MM.1S (cell line): ENCODE data around the gene INPP4B.

ENCODE experiments used
- DNase-seq: peaks from one replicate; pipeline ENCODE4 v3.0.0-alpha.2; 2015
- H2AFZ ChIP-seq: fragments of 300-600 bp; sonication (generic); 2 replicates; pipeline ENCODE4 v1.6.0; 2016; ENCODE audit warnings: antibody characterized with exemption, low read length
- H3F3A ChIP-seq: fragments of 300-600 bp; sonication (generic); 2 replicates; pipeline ENCODE4 v1.6.1; 2016; ENCODE audit warnings: mild to moderate bottlenecking, antibody characterized with exemption, low read length, moderate library complexity, mixed read lengths; ENCODE audit not compliant: insufficient read depth
- H3K27ac ChIP-seq: fragments of 300-600 bp; sonication (generic); 2 replicates; pipeline ENCODE4 v1.5.1; 2016; ENCODE audit warnings: mild to moderate bottlenecking, low read length
- H3K27me3 ChIP-seq: fragments of 300-600 bp; sonication (generic); replicated peaks from 2 replicates; pipeline ENCODE4 v1.6.0; 2016; ENCODE audit warnings: low read length; ENCODE audit not compliant: insufficient read depth
- H3K36me3 ChIP-seq: fragments of 300-600 bp; sonication (generic); replicated peaks from 2 replicates; pipeline ENCODE4 v1.6.1; 2016; ENCODE audit warnings: mild to moderate bottlenecking, low read length, mixed read lengths; ENCODE audit not compliant: insufficient read depth
- H3K4me1 ChIP-seq: fragments of 300-600 bp; sonication (generic); 2 replicates; pipeline ENCODE4 v1.6.1; 2016; ENCODE audit warnings: low read length, mixed read lengths
- H3K4me2 ChIP-seq: fragments of 300-600 bp; sonication (generic); 2 replicates; pipeline ENCODE4 v1.6.0; 2016; ENCODE audit warnings: low read depth, low read length
- H3K4me3 ChIP-seq: fragments of 300-600 bp; sonication (generic); 2 replicates; pipeline ENCODE4 v1.5.1; 2016; ENCODE audit warnings: low read length, mixed read lengths
- H3K79me2 ChIP-seq: fragments of 300-600 bp; sonication (generic); 2 replicates; pipeline ENCODE4 v1.6.1; 2016; ENCODE audit warnings: mixed run types, low read length, mixed read lengths
- H3K9ac ChIP-seq: fragments of 300-600 bp; sonication (generic); 2 replicates; pipeline ENCODE4 v1.6.1; 2016; ENCODE audit warnings: low read length, mixed read lengths
- H3K9me2 ChIP-seq: fragments of 300-600 bp; sonication (generic); replicated peaks from 2 replicates; pipeline ENCODE4 v1.6.1; 2016; ENCODE audit warnings: mild to moderate bottlenecking, low read length, mixed read lengths; ENCODE audit not compliant: insufficient read depth
- H3K9me3 ChIP-seq: fragments of 300-600 bp; sonication (generic); replicated peaks from 2 replicates; pipeline ENCODE4 v1.6.1; 2016; ENCODE audit warnings: mild to moderate bottlenecking, low read length, mixed read lengths; ENCODE audit not compliant: insufficient read depth
- H4K20me1 ChIP-seq: fragments of 300-600 bp; sonication (generic); 2 replicates; pipeline ENCODE4 v1.6.1; 2016; ENCODE audit warnings: mild to moderate bottlenecking, low read length, moderate library complexity, mixed read lengths; ENCODE audit not compliant: insufficient read depth
- CTCF ChIP-seq: fragments of 300-600 bp; sonication (generic); IDR thresholded peaks from 2 replicates; pipeline ENCODE4 v1.5.1; 2016; ENCODE audit warnings: antibody characterized with exemption, low read length, mixed read lengths
- EZH2 ChIP-seq: fragments of 300-600 bp; sonication (generic); optimal IDR thresholded peaks from 2 replicates; pipeline ENCODE3; 2017; ENCODE audit warnings: low read depth, mild to moderate bottlenecking, antibody characterized with exemption, low read length, mixed read lengths
- EZH2phosphoT487 ChIP-seq: fragments of 300-600 bp; sonication (generic); IDR thresholded peaks from 2 replicates; pipeline ENCODE4 v1.6.1; 2018; ENCODE audit warnings: antibody characterized with exemption, low read length

INPP4B gene

GRCh38 chr4:142383354-142383753 lies 462.7 kb downstream of the INPP4B start:
- Histone ChIP-seq H3K9me3 (no peaks in the 10 kb centered on the region), H3K4me1 (no peaks in the 10 kb centered on the region), H3K9me2 (no peaks in the 10 kb centered on the region), H3K79me2 (no peaks in the 10 kb centered on the region), H2AFZ (no peak overlapping the region), H3K4me3 (no peak overlapping the region), H4K20me1 (no peaks in the 10 kb centered on the region), H3K9ac (no peak overlapping the region), H3K36me3 (no peaks in the 10 kb centered on the region), H3K27me3 (no peaks in the 10 kb centered on the region), H3K27ac (no peak overlapping the region), H3F3A (no peaks in the 10 kb centered on the region), H3K4me2 (no peak overlapping the region)
- DNase-seq: no peak
- TF ChIP-seq EZH2phosphoT487 (no peak), EZH2 (no peak), CTCF (no peak)

GRCh38 chr4:142380052-142380602 lies 466.0 kb downstream of the INPP4B start:
- Histone ChIP-seq H3F3A (no peaks in the 10 kb centered on the region), H3K9ac (no peak overlapping the region), H4K20me1 (no peaks in the 10 kb centered on the region), H2AFZ (no peak overlapping the region), H3K4me3 (no peak overlapping the region), H3K9me3 (no peaks in the 10 kb centered on the region), H3K36me3 (no peaks in the 10 kb centered on the region), H3K27ac (no peak overlapping the region), H3K79me2 (no peaks in the 10 kb centered on the region), H3K9me2 (no peaks in the 10 kb centered on the region), H3K27me3 (no peaks in the 10 kb centered on the region), H3K4me2 (no peak overlapping the region), H3K4me1 (no peaks in the 10 kb centered on the region)
- no peak for DNase-seq
- no peak for TF ChIP-seq EZH2
- TF ChIP-seq EZH2phosphoT487: no peak
- no peak for TF ChIP-seq CTCF

- Histone ChIP-seq H3K9me3 (no peaks in the 10 kb centered on the region), H3K36me3 (no peaks in the 10 kb centered on the region), H3K27me3 (no peaks in the 10 kb centered on the region), H3K4me3 (no peak overlapping the region), H3K79me2 (no peaks in the 10 kb centered on the region), H3K9me2 (no peaks in the 10 kb centered on the region), H3K9ac (no peak overlapping the region), H3K4me1 (no peaks in the 10 kb centered on the region), H3K27ac (no peak overlapping the region), H3F3A (no peaks in the 10 kb centered on the region), H4K20me1 (no peaks in the 10 kb centered on the region), H3K4me2 (no peak overlapping the region), H2AFZ (no peak overlapping the region)
- TF ChIP-seq EZH2phosphoT487 (no peak), EZH2 (no peak), CTCF (no peak)
- DNase-seq: no peak
These were observed 466.6 kb downstream of the INPP4B start for GRCh38 chr4:142379277-142380051.
